Measurements from ENCODE around the gene LTBP3. TPM values are rescaled to one million over a fixed set of nuclear protein-coding genes. Genes with fewer than 3 reads are reported as not detected.

LTBP3 gene
- total and polyA plus RNA-seq, 9 of the 15 experiments (the other 6 are each of a cell fraction or from before 2014, with no cell fraction given) = 0.06 to 20.5 (median 4.8) TPM

- TF ChIP-seq ZNF609 (CRISPR knock-in tag; IDR thresholded peaks at IDR 0.05; ENCODE audit: borderline replicate concordance) (no peak), ATF7 (IDR thresholded peaks at IDR 0.05) (peak; percentile 66), CCNT2 (IDR thresholded peaks at IDR 0.05; ENCODE audit: borderline replicate concordance, extremely low read depth, insufficient read length, low read depth, low read length) (peak; percentile 97), ADNP (tag; IDR thresholded peaks at IDR 0.05) (no peak), ARID4B (CRISPR knock-in tag; IDR thresholded peaks at IDR 0.05) (no peak; the same call in 1 of the 2 replicates), HBP1 (CRISPR knock-in tag; IDR thresholded peaks at IDR 0.05) (no peak), ZNF143 (CRISPR knock-in tag; IDR thresholded peaks at IDR 0.05) (no peak), SRSF7 (optimal IDR thresholded peaks at IDR 0.05; ENCODE audit: low read depth, low read length) (no peak), ILK (tag; IDR thresholded peaks at IDR 0.05; ENCODE audit: borderline replicate concordance, low read depth) (no peak), PHF21A (IDR thresholded peaks at IDR 0.05; ENCODE audit: borderline replicate concordance, low read depth) (0 out of 2 replicates have a peak, but pooled peaks have one; percentile 8), ZNF347 (CRISPR knock-in tag; IDR thresholded peaks at IDR 0.05; ENCODE audit: low read depth) (no peak), FOXA1 (IDR thresholded peaks at IDR 0.05; ENCODE audit: borderline replicate concordance) (no peak), HNRNPUL1 (IDR thresholded peaks at IDR 0.05; ENCODE audit: low read length) (no peak), HLTF (IDR thresholded peaks at IDR 0.05) (no peak)
Measured at GRCh38 chr11:65574109-65574810, 16.1 kb upstream of the LTBP3 start (continued).
